WTC11 (cell line): ENCODE measurements around the gene NUP210. TPM values are rescaled to one million over a fixed set of nuclear protein-coding genes. Genes with fewer than 3 reads are reported as not detected.

Source experiments
- ATAC-seq: fragments of 200-7000 bp; cut with Tn5 transposase; 2 replicates; pipeline ENCODE4 v1.10.0; 2021; ENCODE audit warnings: mild to moderate bottlenecking, moderate library complexity
- CTCF ChIA-PET: fragments of 300-600 bp; sonication (Branson Sonifier 250); formaldehyde crosslinking; loops from one replicate; lab custom pipeline; 2021; ENCODE audit warnings: antibody characterized with exemption; lab: Charles Lee
- POLR2A ChIA-PET: fragments of 350-600 bp; sonication (Branson Sonifier 250); formaldehyde crosslinking; loops from one replicate; lab custom pipeline; 2021; ENCODE audit warnings: antibody characterized with exemption; lab: Charles Lee
- DNase-seq: peaks from one replicate; pipeline ENCODE4 v3.0.0; 2021; ENCODE audit warnings: low spot score
- H3K27ac Mint-ChIP-seq: 2 replicates; pipeline ENCODE4 v1.8.0; 2021; ENCODE audit warnings: mixed read lengths
- H3K27me3 Mint-ChIP-seq: 2 replicates; pipeline ENCODE4 v1.8.0; 2021; ENCODE audit warnings: low read depth, mild to moderate bottlenecking, moderate library complexity, mixed read lengths
- H3K36me3 Mint-ChIP-seq: 2 replicates; pipeline ENCODE4 v1.8.0; 2021; ENCODE audit warnings: mixed read lengths
- H3K4me1 Mint-ChIP-seq: 2 replicates; pipeline ENCODE4 v1.8.0; 2022; ENCODE audit warnings: mixed read lengths
- H3K4me3 Mint-ChIP-seq: 2 replicates; pipeline ENCODE4 v1.8.0; 2021; ENCODE audit warnings: mild to moderate bottlenecking, moderate library complexity, mixed read lengths
- H3K9me3 Mint-ChIP-seq: 2 replicates; pipeline ENCODE4 v1.8.0; 2021; ENCODE audit warnings: mixed read lengths
- ATF2 ChIP-seq: sonication (generic); formaldehyde crosslinking; IDR thresholded peaks from 2 replicates; pipeline ENCODE4 v1.8.1; 2022; ENCODE audit warnings: low read depth, missing genetic modification reagents, borderline replicate concordance
- CBFB ChIP-seq: sonication (generic); formaldehyde crosslinking; IDR thresholded peaks from 2 replicates; pipeline ENCODE4 v1.8.1; 2022; ENCODE audit warnings: mild to moderate bottlenecking, low read depth, missing genetic modification reagents
- E2F5 ChIP-seq: sonication (generic); formaldehyde crosslinking; IDR thresholded peaks from 2 replicates; pipeline ENCODE4 v1.8.1; 2022; ENCODE audit warnings: mild to moderate bottlenecking, moderate library complexity, missing genetic modification reagents
- ELF4 ChIP-seq: sonication (generic); formaldehyde crosslinking; IDR thresholded peaks from 2 replicates; pipeline ENCODE4 v1.8.1; 2022; ENCODE audit warnings: low read depth, mild to moderate bottlenecking, moderate library complexity, missing genetic modification reagents
- MYBL2 ChIP-seq: sonication (generic); formaldehyde crosslinking; IDR thresholded peaks from 2 replicates; pipeline ENCODE4 v1.8.1; 2023; ENCODE audit warnings: mild to moderate bottlenecking, moderate library complexity, missing genetic modification reagents
- NFYB ChIP-seq: sonication (generic); formaldehyde crosslinking; conservative IDR thresholded peaks from 2 replicates; pipeline ENCODE4 v1.8.0; 2022; ENCODE audit warnings: low read depth, missing genetic modification reagents
- NR2C2 ChIP-seq: sonication (generic); formaldehyde crosslinking; IDR thresholded peaks from 2 replicates; pipeline ENCODE4 v1.8.0; 2022; ENCODE audit warnings: mild to moderate bottlenecking, missing genetic modification reagents
- OVOL2 ChIP-seq: fragments of 250-450 bp; sonication (Bioruptor Pico); IDR thresholded peaks from 2 replicates; pipeline ENCODE4 v1.9.0; 2021; ENCODE audit warnings: mild to moderate bottlenecking, borderline replicate concordance
- PRRX2 ChIP-seq: fragments of 250-450 bp; sonication (Bioruptor Pico); IDR thresholded peaks from 2 replicates; pipeline ENCODE4 v1.8.0; 2021; ENCODE audit warnings: mild to moderate bottlenecking
- SP1 ChIP-seq: sonication (generic); formaldehyde crosslinking; conservative IDR thresholded peaks from 2 replicates; pipeline ENCODE4 v1.8.1; 2022; ENCODE audit warnings: missing genetic modification reagents
- TEAD1 ChIP-seq: sonication (generic); formaldehyde crosslinking; IDR thresholded peaks from 2 replicates; pipeline ENCODE4 v1.8.0; 2022; ENCODE audit warnings: mild to moderate bottlenecking, missing genetic modification reagents
- TP53 ChIP-seq: sonication (generic); formaldehyde crosslinking; IDR thresholded peaks from 2 replicates; pipeline ENCODE4 v1.8.1; 2023; ENCODE audit warnings: mild to moderate bottlenecking, missing genetic modification reagents
- USF1 ChIP-seq: sonication (generic); formaldehyde crosslinking; IDR thresholded peaks from 2 replicates; pipeline ENCODE4 v1.8.0; 2022; ENCODE audit warnings: mild to moderate bottlenecking, missing genetic modification reagents
- ZBTB43 ChIP-seq: sonication (generic); formaldehyde crosslinking; IDR thresholded peaks from 2 replicates; pipeline ENCODE4 v1.8.1; 2023; ENCODE audit warnings: mild to moderate bottlenecking, missing genetic modification reagents
- ZNF121 ChIP-seq: sonication (generic); formaldehyde crosslinking; IDR thresholded peaks from 2 replicates; pipeline ENCODE4 v1.8.0; 2023; ENCODE audit warnings: missing genetic modification reagents
- ZNF263 ChIP-seq: sonication (generic); formaldehyde crosslinking; IDR thresholded peaks from 2 replicates; pipeline ENCODE4 v1.8.1; 2022; ENCODE audit warnings: low read depth, mild to moderate bottlenecking, moderate library complexity, missing genetic modification reagents
- ZNF281 ChIP-seq: sonication (generic); formaldehyde crosslinking; IDR thresholded peaks from 2 replicates; pipeline ENCODE4 v1.8.0; 2023; ENCODE audit warnings: mild to moderate bottlenecking, missing genetic modification reagents
- ZNF423 ChIP-seq: fragments of 250-450 bp; sonication (Bioruptor Pico); IDR thresholded peaks from 2 replicates; pipeline ENCODE4 v2.1.2; 2022; ENCODE audit warnings: mild to moderate bottlenecking, moderate library complexity
- ZNF425 ChIP-seq: fragments of 250-450 bp; sonication (Bioruptor Pico); conservative IDR thresholded peaks from 2 replicates; pipeline ENCODE4 v1.9.0; 2021; ENCODE audit warnings: mild to moderate bottlenecking
- ZNF532 ChIP-seq: fragments of 250-450 bp; sonication (Bioruptor Pico); IDR thresholded peaks from 2 replicates; pipeline ENCODE4 v1.9.0; 2021; ENCODE audit warnings: mild to moderate bottlenecking, borderline replicate concordance
- total RNA-seq: library from RNA; stranded (reverse); gene quantifications from 3 replicates; pipeline ENCODE4 v1.2.3, GENCODE V29; 2021

Gene NUP210
- total RNA-seq, 1 experiment from 2014 or later = 59.2 TPM

- peaks cover 43% of the 10 kb centered on the region for H3K36me3 Mint-ChIP-seq
- ChIA-PET CTCF (interaction anchor here (1.3 kb wide), 1 partner anchor 49 kb away, joined by 3 read pairs; no protein-coding TSS in a partner anchor), POLR2A (no interaction called here)
- 0 out of 2 replicates have a peak, but pooled peaks cover 6% of the 10 kb centered on the region for H3K4me1 Mint-ChIP-seq
- no peak overlapping the region for H3K4me3 Mint-ChIP-seq
- H3K9me3 Mint-ChIP-seq = no peaks in the 10 kb centered on the region
- DNase-seq = no peak
- ATAC-seq = no peak
- peak overlapping the region; percentile 78 for H3K27ac Mint-ChIP-seq
- no peaks in the 10 kb centered on the region for H3K27me3 Mint-ChIP-seq
- TF ChIP-seq ZNF423 = no peak
- no peak for TF ChIP-seq PRRX2 (CRISPR knock-in tag)
- TF ChIP-seq TP53 = no peak
- no peak for TF ChIP-seq ZNF425 (CRISPR knock-in tag)
- no peak for TF ChIP-seq ZBTB43 (CRISPR knock-in tag)
- no peak for TF ChIP-seq ATF2 (CRISPR knock-in tag)
- no peak for TF ChIP-seq MYBL2 (CRISPR knock-in tag)
- TF ChIP-seq TEAD1 = no peak
- TF ChIP-seq ZNF532 (CRISPR knock-in tag) = no peak
- TF ChIP-seq USF1 (CRISPR knock-in tag) = no peak
- no peak for TF ChIP-seq ZNF281
- no peak for TF ChIP-seq ZNF263 (CRISPR knock-in tag)
- TF ChIP-seq NR2C2 = no peak
- no peak for TF ChIP-seq E2F5 (CRISPR knock-in tag)
- no peak for TF ChIP-seq ZNF121
- TF ChIP-seq NFYB (CRISPR knock-in tag) = no peak
- no peak for TF ChIP-seq OVOL2 (CRISPR knock-in tag)
- TF ChIP-seq ELF4 (CRISPR knock-in tag) = no peak
- TF ChIP-seq CBFB (CRISPR knock-in tag) = no peak
- TF ChIP-seq SP1 = no peak
These were observed 88.0 kb downstream of the NUP210 start for GRCh38 chr3:13332158-13332557.
